GM19328 (cell line): ENCODE results near the gene CAND2.
"Not testable (repeated sequence)": the region's sequence is repeated elsewhere in the genome, so short reads cannot be mapped to it uniquely, and the experiment has no call there.

Experiments used
- ATAC-seq: cut with Tn5 transposase; IDR thresholded peaks from one replicate; pipeline ENCODE4 v1.9.1; 2021; ENCODE audit warnings: mild to moderate bottlenecking, moderate library complexity; ENCODE audit not compliant: unreplicated experiment

CAND2 gene

GRCh38 chr3:12829886-12830784, 33.7 kb downstream of the CAND2 start:
- no peak for ATAC-seq

- ATAC-seq = no peak
Observed at GRCh38 chr3:12830785-12831156, 34.3 kb downstream of the CAND2 start.

- no peak for ATAC-seq
Observed at GRCh38 chr3:12831301-12831866, 34.9 kb downstream of the CAND2 start.

GRCh38 chr3:12832350-12833221, 36.1 kb downstream of the CAND2 start:
- no peak for ATAC-seq

- ATAC-seq = no peak
Observed at GRCh38 chr3:12833222-12834161, 37.0 kb downstream of the CAND2 start.

GRCh38 chr3:12835052-12835665, 38.7 kb downstream of the CAND2 start:
- no peak for ATAC-seq

GRCh38 chr3:12837295-12837986, 41.0 kb downstream of the CAND2 start:
- no peak for ATAC-seq

GRCh38 chr3:12838179-12838965, 41.9 kb downstream of the CAND2 start:
- ATAC-seq = no peak

- no peak for ATAC-seq
Observed at GRCh38 chr3:12839156-12839946, 42.9 kb downstream of the CAND2 start.

- not testable (repeated sequence) for ATAC-seq
Observed at GRCh38 chr3:12840148-12840547, 43.7 kb downstream of the CAND2 start.

- ATAC-seq = peak; percentile 29
Observed at GRCh38 chr3:12840591-12841148, 44.2 kb downstream of the CAND2 start.

GRCh38 chr3:12841149-12841969, 44.9 kb downstream of the CAND2 start, which contains the start of gene RPL32:
RPL32 (minus strand) TSS chr3:12841565; CDS start chr3:12840237, 1,328 bp downstream.
- peak; percentile 74 for ATAC-seq

GRCh38 chr3:12841970-12842328, 45.5 kb downstream of the CAND2 start:
- ATAC-seq = peak; percentile 3

- no peak for ATAC-seq
Observed at GRCh38 chr3:12842469-12842868, 46.0 kb downstream of the CAND2 start.

GRCh38 chr3:12845811-12846210, 49.3 kb downstream of the CAND2 start:
- no peak for ATAC-seq

GRCh38 chr3:12852201-12852600, 55.7 kb downstream of the CAND2 start:
- no peak for ATAC-seq
